Gastrocnemius medialis (tissue), 4 donors: Measurements from ENCODE around the gene FZD2. TPM values are rescaled to one million over a fixed set of nuclear protein-coding genes. Genes with fewer than 3 reads are reported as not detected.

Source experiments
- ATAC-seq, 2 donors: fragments of 150-250 bp; one replicate each; pipeline ENCODE4 v1.9.1; 2016
- DNase-seq, 2 donors: peaks; one replicate each; pipeline ENCODE4 v3.0.0-alpha.2; 2019
- H3K27ac ChIP-seq, 4 donors: fragments of 200-600 bp; sonication (generic); 1 replicate in 1 of 4; 2 replicates in 3 of 4; pipeline ENCODE4 v1.5.1; 2016 to 2018; ENCODE audit warnings: mild to moderate bottlenecking in 2 of 4, moderate library complexity in 1 of 4
- H3K27me3 ChIP-seq, 3 donors: fragments of 200-600 bp; sonication (generic) in 2 of 3; 1 replicate in 1 of 3; 2 replicates in 2 of 3; pipeline versions ENCODE4 v1.5.1 to v1.6.0; 2016 to 2019; ENCODE audit warnings: mild to moderate bottlenecking in 1 of 3, moderate library complexity in 1 of 3
- H3K36me3 ChIP-seq, 2 donors: fragments of 200-600 bp; sonication (generic) in 1 of 2; one replicate each; pipeline ENCODE4 v1.5.1; 2017 to 2018
- H3K4me1 ChIP-seq, 2 donors: fragments of 200-600 bp; sonication (generic) in 1 of 2; one replicate each; pipeline ENCODE4 v1.5.1; 2016 to 2017; ENCODE audit warnings: mild to moderate bottlenecking in 2 of 2
- H3K4me3 ChIP-seq, 4 donors: fragments of 200-600 bp; sonication (generic) in 3 of 4; 1 replicate in 1 of 4; 2 replicates in 3 of 4; pipeline ENCODE4 v1.5.1; 2016 to 2019; ENCODE audit warnings: mild to moderate bottlenecking in 2 of 4
- H3K9me3 ChIP-seq, 3 donors: fragments of 200-600 bp; sonication (generic) in 2 of 3; 1 replicate in 1 of 3; 2 replicates in 2 of 3; pipeline ENCODE4 v1.5.1; 2016 to 2019
- POLR2A ChIP-seq, 2 donors: fragments of 450-650 bp; IDR thresholded peaks; one replicate each; pipeline ENCODE4 v1.6.1; 2017; ENCODE audit warnings: antibody characterized with exemption in 2 of 2, mild to moderate bottlenecking in 2 of 2, moderate library complexity in 2 of 2
- in situ Hi-C, 4 donors: fragments of 200-750 bp; cut with MboI; loops; one replicate each; pipeline versions ENCODE4 v1.15.0 to v1.8.0; 2017; ENCODE audit warnings: low sequenced_read_pairs in 4 of 4
- intact Hi-C: fragments of 100-400 bp; cut with DNase I; formaldehyde crosslinking; loops from one replicate; pipeline ENCODE4 v1.15.1; 2023; ENCODE audit warnings: low total_unique reads
- total RNA-seq, 4 donors: library from RNA; depleted of rRNA; stranded (reverse); fragments of >200 nt; gene quantifications; one replicate each; pipeline versions ENCODE4 v1.1.0 to v1.2.3, GENCODE V29; 2016
- TF ChIP-seq, protein P1 (sequence below), 5 experiments: fragments of 450-650 bp in 3 of 5; fragments of 200-600 bp in 2 of 5; sonication (generic) in 2 of 5; IDR thresholded peaks in 4 of 5; conservative IDR thresholded peaks in 1 of 5; 1 replicate in 4 of 5; 2 replicates in 1 of 5; pipeline ENCODE4 v1.5.1; 2016 to 2019; ENCODE audit warnings: antibody characterized with exemption in 5 of 5, mild to moderate bottlenecking in 3 of 5, moderate library complexity in 3 of 5

The FZD2 gene
- total RNA-seq, 4 donors from 2014 or later, result 0.31 to 0.68 (median 0.58) TPM; not detected in 1

DNA sequence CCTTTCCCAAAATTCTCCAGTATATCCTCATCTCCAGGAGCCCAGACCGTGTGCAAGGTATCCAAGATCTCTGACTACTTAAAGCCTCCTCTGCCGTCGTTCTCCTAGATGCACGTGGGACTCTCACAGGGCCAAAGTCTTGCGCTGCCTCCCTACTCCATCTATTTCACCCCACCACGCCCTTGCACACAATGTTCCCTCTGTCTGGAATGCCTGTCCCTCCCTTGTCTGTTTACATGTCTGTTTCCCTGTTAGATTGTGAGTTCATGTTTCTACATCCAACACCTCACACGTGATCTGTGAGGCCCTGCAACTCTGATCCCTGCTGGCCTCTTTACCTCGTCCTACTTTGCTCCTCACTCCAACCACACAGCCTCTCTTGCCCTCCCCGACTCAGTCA is 4.9 kb upstream of the FZD2 start:
- ATAC-seq (peak; percentile 42 to 45), DNase-seq (peak; percentile 30 to 34)
- H3K36me3 ChIP-seq, result no peaks in the 10 kb centered on the region
- peaks cover 0 to 8% (median 0%) of the 10 kb centered on the region in 3 donors for H3K27me3 ChIP-seq
- intact Hi-C loops (no loop called here), in situ Hi-C loops (no loop called here)
- H3K9me3 ChIP-seq, result no peaks in the 10 kb centered on the region
- H3K4me3 ChIP-seq, result no peak overlapping the region
- TF ChIP-seq, protein P1, sequence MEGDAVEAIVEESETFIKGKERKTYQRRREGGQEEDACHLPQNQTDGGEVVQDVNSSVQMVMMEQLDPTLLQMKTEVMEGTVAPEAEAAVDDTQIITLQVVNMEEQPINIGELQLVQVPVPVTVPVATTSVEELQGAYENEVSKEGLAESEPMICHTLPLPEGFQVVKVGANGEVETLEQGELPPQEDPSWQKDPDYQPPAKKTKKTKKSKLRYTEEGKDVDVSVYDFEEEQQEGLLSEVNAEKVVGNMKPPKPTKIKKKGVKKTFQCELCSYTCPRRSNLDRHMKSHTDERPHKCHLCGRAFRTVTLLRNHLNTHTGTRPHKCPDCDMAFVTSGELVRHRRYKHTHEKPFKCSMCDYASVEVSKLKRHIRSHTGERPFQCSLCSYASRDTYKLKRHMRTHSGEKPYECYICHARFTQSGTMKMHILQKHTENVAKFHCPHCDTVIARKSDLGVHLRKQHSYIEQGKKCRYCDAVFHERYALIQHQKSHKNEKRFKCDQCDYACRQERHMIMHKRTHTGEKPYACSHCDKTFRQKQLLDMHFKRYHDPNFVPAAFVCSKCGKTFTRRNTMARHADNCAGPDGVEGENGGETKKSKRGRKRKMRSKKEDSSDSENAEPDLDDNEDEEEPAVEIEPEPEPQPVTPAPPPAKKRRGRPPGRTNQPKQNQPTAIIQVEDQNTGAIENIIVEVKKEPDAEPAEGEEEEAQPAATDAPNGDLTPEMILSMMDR (IDR thresholded peaks at IDR 0.05 in 4 of 5, conservative IDR thresholded peaks at IDR 0.05 in 1 of 5), result no peak
- no peak overlapping the region for H3K27ac ChIP-seq
- H3K4me1 ChIP-seq, result no peaks in the 10 kb centered on the region

DNA sequence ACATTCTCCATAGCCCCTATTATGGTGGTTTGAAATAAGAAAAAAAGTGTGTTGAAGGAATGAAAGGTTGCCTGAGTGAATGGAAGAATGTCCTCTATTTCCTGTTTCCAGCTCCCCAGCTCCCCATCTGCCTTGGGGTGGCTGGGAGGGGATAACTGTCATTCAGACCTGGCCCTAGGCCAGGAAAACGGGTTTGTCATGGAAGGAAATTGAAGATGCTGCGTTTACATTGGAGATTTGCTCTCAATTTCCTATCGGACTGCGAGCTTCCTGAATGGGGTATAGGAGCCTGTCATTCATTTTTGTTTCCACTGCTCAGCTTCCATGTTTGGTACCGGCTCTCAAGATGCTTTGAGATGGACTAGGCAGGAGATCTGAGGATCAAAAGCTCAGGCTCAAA is 2.2 kb upstream of the FZD2 start:
- TF ChIP-seq, protein P1 (IDR thresholded peaks at IDR 0.05 in 4 of 5, conservative IDR thresholded peaks at IDR 0.05 in 1 of 5), result no peak
- TF ChIP-seq POLR2A (IDR thresholded peaks at IDR 0.05), result no peak
- no peak overlapping the region for H3K4me3 ChIP-seq
- H3K36me3 ChIP-seq, result no peaks in the 10 kb centered on the region
- in situ Hi-C loops, result no loop called here
- DNase-seq, result no peak
- no peak overlapping the region for H3K27ac ChIP-seq
- peaks cover 8 to 17% (median 12%) of the 10 kb centered on the region in 3 donors for H3K27me3 ChIP-seq
- no peaks in the 10 kb centered on the region for H3K4me1 ChIP-seq
- no peak for ATAC-seq
- intact Hi-C loops, result no loop called here
- H3K9me3 ChIP-seq, result no peaks in the 10 kb centered on the region

DNA sequence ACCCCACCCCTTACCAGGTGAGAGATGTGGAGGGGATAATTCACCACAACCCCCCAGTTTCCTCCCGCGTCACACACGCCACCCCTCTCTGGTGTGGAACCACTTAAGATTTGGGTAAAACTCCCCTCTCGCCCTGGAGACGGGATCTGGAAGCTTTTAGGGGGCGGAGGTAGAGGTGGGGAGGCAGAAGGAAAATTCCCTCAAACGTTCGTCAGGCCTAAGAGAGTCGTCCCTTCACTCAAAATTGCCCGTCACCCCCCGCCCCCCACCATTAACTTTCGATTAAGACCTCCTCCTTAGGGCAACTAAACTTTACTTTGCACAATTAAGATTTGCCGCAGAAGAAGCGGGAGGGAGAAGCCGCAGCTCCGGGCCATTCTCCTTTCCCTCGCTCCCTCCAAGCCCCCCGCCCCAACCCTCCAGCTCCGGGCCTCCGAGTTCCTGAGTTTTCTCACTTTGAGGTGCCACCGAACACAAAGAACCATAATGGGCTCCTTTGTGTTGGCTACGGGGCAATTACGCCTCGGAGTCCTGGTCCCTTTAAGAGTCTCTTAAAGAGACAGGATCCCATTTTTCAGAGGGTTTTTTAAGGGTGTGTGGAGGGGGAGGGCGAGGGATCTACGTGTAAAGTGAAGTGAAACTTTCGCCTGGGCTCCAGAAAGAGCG is 985 bp upstream of the FZD2 start:
- H3K9me3 ChIP-seq, result no peaks in the 10 kb centered on the region
- intact Hi-C loops, result no loop called here
- peaks cover 8 to 22% (median 17%) of the 10 kb centered on the region in 3 donors for H3K27me3 ChIP-seq
- H3K36me3 ChIP-seq, result no peaks in the 10 kb centered on the region
- no peak for TF ChIP-seq POLR2A (IDR thresholded peaks at IDR 0.05)
- TF ChIP-seq, protein P1 (IDR thresholded peaks at IDR 0.05 in 4 of 5, conservative IDR thresholded peaks at IDR 0.05 in 1 of 5), result no peak
- ATAC-seq, result peak; percentile 67 to 71
- peak in 1 of 2 donors; percentile 21 for DNase-seq
- peak overlapping the region; percentile 56 to 96 (median 66) for H3K4me3 ChIP-seq
- in situ Hi-C loops, result no loop called here
- peak overlapping the region; percentile 11 to 49 (median 45) for H3K27ac ChIP-seq
- no peaks in the 10 kb centered on the region for H3K4me1 ChIP-seq

DNA sequence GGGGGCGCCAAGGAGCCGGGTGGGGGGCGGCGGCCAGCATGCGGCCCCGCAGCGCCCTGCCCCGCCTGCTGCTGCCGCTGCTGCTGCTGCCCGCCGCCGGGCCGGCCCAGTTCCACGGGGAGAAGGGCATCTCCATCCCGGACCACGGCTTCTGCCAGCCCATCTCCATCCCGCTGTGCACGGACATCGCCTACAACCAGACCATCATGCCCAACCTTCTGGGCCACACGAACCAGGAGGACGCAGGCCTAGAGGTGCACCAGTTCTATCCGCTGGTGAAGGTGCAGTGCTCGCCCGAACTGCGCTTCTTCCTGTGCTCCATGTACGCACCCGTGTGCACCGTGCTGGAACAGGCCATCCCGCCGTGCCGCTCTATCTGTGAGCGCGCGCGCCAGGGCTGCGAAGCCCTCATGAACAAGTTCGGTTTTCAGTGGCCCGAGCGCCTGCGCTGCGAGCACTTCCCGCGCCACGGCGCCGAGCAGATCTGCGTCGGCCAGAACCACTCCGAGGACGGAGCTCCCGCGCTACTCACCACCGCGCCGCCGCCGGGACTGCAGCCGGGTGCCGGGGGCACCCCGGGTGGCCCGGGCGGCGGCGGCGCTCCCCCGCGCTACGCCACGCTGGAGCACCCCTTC is 484 bp downstream of the FZD2 start:
- DNase-seq, result no peak
- H3K27me3 ChIP-seq, result peaks cover 12 to 22% (median 17%) of the 10 kb centered on the region in 3 donors
- intact Hi-C loops (no loop called here), in situ Hi-C loops (no loop called here)
- no peaks in the 10 kb centered on the region for H3K4me1 ChIP-seq
- H3K9me3 ChIP-seq, result no peaks in the 10 kb centered on the region
- ATAC-seq, result no peak
- H3K36me3 ChIP-seq, result no peaks in the 10 kb centered on the region
- TF ChIP-seq POLR2A (IDR thresholded peaks at IDR 0.05), result no peak
- TF ChIP-seq, protein P1 (IDR thresholded peaks at IDR 0.05 in 4 of 5, conservative IDR thresholded peaks at IDR 0.05 in 1 of 5), result no peak
- no peak overlapping the region for H3K27ac ChIP-seq
- H3K4me3 ChIP-seq, result peak overlapping the region; percentile 56 to 96 (median 66)
